ENCODE measurements around the gene MADD. TPM values are rescaled to one million over a fixed set of nuclear protein-coding genes. Genes with fewer than 3 reads are reported as not detected.

Gene MADD
- total RNA-seq, 1 donor from 2014 or later, result 79.4 TPM

GRCh38 chr11:47356129-47356997 is 86.4 kb downstream of the MADD start:
- DNase-seq (ENCODE audit: low spot score), result no peak

GRCh38 chr11:47356998-47357329 is 87.0 kb downstream of the MADD start:
- no peak for DNase-seq (ENCODE audit: low spot score)

- no peak for DNase-seq (ENCODE audit: low spot score)
Measured at GRCh38 chr11:47357985-47358730, 88.2 kb downstream of the MADD start.

- no peak for DNase-seq (ENCODE audit: low spot score)
Measured at GRCh38 chr11:47358731-47359051, 88.8 kb downstream of the MADD start.

GRCh38 chr11:47359162-47359561 is 89.2 kb downstream of the MADD start:
- no peak for DNase-seq (ENCODE audit: low spot score)

- DNase-seq (ENCODE audit: low spot score), result no peak
Measured at GRCh38 chr11:47359586-47359985, 89.7 kb downstream of the MADD start.

GRCh38 chr11:47360341-47360740 is 90.4 kb downstream of the MADD start:
- DNase-seq (ENCODE audit: low spot score), result no peak

- DNase-seq (ENCODE audit: low spot score), result no peak
Measured at GRCh38 chr11:47361419-47361818, 91.5 kb downstream of the MADD start.

GRCh38 chr11:47366020-47366490 is 96.1 kb downstream of the MADD start:
- no peak for DNase-seq (ENCODE audit: low spot score)

GRCh38 chr11:47369676-47370075 is 99.7 kb downstream of the MADD start:
- DNase-seq (ENCODE audit: low spot score), result no peak

GRCh38 chr11:47372422-47372821 is 102.5 kb downstream of the MADD start:
- DNase-seq (ENCODE audit: low spot score), result no peak

GRCh38 chr11:47373876-47374719 is 104.2 kb downstream of the MADD start:
- peak; percentile 86 for DNase-seq (ENCODE audit: low spot score)

- no peak for DNase-seq (ENCODE audit: low spot score)
Measured at GRCh38 chr11:47374720-47375019, 104.7 kb downstream of the MADD start.

- DNase-seq (ENCODE audit: low spot score), result no peak
Measured at GRCh38 chr11:47375020-47375419, 105.1 kb downstream of the MADD start.

- DNase-seq (ENCODE audit: low spot score), result no peak
Measured at GRCh38 chr11:47375546-47376085, 105.7 kb downstream of the MADD start.

- no peak for DNase-seq (ENCODE audit: low spot score)
Measured at GRCh38 chr11:47376107-47376524, 106.2 kb downstream of the MADD start.

GRCh38 chr11:47376525-47377371 is 106.8 kb downstream of the MADD start:
- no peak for DNase-seq (ENCODE audit: low spot score)

- DNase-seq (ENCODE audit: low spot score), result no peak
Measured at GRCh38 chr11:47377571-47378009, 107.7 kb downstream of the MADD start.

GRCh38 chr11:47378010-47378835 is 108.3 kb downstream of the MADD start, which contains the start of gene SPI1:
TSS of gene SPI1 (minus strand) at chr11:47378547. CDS start at chr11:47378353, 194 bp downstream.
- DNase-seq (ENCODE audit: low spot score), result no peak

GRCh38 chr11:47378836-47379170 is 108.9 kb downstream of the MADD start:
- no peak for DNase-seq (ENCODE audit: low spot score)

Measured in ureter (tissue), 1 donor.